Anterior cingulate cortex (tissue), 58 donors: ENCODE measurements around the gene GPR89B.
"Not testable (repeated sequence)": the region's sequence is repeated elsewhere in the genome, so short reads cannot be mapped to it uniquely, and the experiment has no call there.

Experiments
- DNase-seq, 58 donors: peaks; one replicate each; lab custom pipeline; 2025; lab: John Stamatoyannopoulos, UW

GPR89B gene

GRCh38 chr1:148014289-148015200 lies 86.3 kb downstream of the GPR89B start:
- DNase-seq, result not testable (repeated sequence)

- not testable (repeated sequence) for DNase-seq
Measured at GRCh38 chr1:148024918-148025317, 96.7 kb downstream of the GPR89B start.

DNA sequence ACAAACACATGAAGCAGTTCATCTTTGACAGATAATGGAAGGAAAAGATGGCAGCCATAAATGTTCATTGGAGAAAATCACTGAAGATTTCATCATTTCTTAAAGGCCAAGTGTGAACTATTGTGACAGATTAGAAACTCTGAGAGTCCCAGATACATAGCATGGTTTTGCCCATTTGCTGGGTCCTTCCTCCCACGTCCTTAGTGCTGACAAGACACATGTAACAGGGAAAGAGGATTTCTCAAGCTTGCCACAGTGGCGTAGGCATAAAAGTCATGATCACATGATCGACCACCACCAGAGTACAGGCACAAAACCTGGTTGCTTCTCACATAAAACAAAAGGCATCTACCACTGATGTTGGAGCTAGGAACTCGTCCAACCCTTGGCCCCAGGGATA lies 98.8 kb downstream of the GPR89B start:
- DNase-seq, result not testable (repeated sequence)

DNA sequence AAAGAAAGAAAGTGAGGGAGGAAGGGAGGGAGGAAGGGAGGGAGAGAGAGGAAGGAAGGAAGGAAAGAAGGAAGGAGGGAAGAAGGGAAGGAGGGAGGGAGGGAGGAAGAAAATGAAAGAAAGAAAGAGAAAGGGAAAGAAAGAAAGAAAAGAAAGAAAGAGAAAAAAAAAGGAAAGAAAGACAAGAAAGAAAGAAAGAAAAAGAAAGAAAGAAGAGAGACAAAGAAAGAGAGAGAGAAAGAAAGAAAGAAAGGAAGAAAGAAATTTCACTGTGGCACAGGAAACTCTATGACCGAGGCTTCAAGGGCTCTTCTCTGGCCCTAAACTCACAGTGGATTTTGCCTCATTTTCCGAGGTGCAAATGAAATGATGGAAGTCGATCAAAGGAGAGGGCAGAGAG lies 104.0 kb downstream of the GPR89B start:
- DNase-seq, result not testable (repeated sequence)

DNA sequence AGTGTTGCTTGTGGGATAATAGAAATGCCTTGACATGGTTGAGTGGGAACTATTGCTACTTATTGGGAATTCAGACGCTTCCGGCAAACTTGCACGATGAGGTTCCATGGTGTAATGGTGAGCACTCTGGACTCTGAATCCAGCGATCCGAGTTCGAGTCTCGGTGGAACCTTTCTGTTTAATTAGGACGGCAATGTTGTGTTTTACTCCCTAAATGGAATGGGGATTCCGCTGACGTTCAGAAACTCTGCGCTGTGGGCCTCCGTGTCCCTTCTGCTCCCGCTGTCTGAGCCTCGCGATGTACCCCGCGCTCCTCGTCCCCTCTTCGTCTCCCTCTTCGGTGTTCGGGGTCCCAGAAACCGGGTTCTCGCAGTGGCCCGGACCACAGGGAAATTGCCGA lies 104.5 kb downstream of the GPR89B start:
- not testable (repeated sequence) for DNase-seq

- DNase-seq, result not testable (repeated sequence)
Measured at GRCh38 chr1:148033147-148033546, 104.9 kb downstream of the GPR89B start.

GRCh38 chr1:148037850-148038461 lies 109.7 kb downstream of the GPR89B start:
- DNase-seq, result not testable (repeated sequence)

DNA sequence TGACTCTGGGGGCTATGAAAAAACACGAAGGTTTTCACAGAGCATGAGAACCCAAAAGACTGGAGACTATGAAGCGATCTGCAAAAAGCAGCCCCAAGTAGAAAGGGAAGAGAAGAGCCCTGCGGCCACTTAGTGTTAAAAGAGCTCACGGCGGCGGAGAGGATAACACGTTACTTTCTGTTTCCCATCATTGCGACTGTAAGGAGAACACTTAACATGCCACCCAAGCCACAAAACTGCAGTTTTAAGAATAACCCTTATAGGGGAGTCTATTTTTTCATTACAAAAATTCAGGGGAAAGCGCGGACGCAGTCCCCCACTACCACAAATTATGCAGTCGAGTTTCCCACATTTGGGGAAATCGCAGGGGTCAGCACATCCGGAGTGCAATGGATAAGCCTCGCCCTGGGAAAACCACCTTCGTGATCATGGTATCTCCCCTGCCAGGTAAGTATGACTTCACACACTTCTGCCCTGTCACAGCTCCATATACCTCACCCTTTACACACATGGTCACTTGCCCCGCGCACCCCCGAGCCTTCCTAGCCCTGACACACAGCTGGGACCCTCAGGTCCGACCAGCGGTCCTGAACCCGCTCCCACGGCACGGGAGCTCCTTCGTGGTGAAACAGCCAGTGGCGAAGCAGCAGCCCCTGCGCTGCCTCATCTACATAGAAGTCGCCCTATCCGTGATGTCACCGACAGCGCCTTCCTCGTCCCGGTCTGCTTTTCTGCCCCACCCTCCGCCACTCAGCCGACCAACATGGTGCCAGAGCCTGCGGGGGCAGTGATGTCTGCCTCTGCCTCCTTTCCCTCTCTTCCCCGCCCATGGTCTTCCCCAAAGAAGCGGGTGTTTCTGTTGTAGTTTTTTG lies 110.5 kb downstream of the GPR89B start:
- DNase-seq, result peak in 21 of 58 donors; percentile 11 to 79 (median 43)
